Keratinocyte (primary cell): ENCODE data around the gene SAMD10.

Source experiments
- CTCF ChIP-seq, 3 experiments: IDR thresholded peaks in 1 of 3; conservative IDR thresholded peaks in 1 of 3; optimal IDR thresholded peaks in 1 of 3; 2 replicates in 2 of 3; 3 replicates in 1 of 3; pipeline versions ENCODE3 to v1.5.1; 2011; ENCODE audit warnings: low read length in 3 of 3, mild to moderate bottlenecking in 3 of 3, moderate library complexity in 2 of 3, control low read depth in 1 of 3, inconsistent platforms in 1 of 3; ENCODE audit not compliant: insufficient read depth in 2 of 3; ENCODE audit errors: extremely low read depth in 1 of 3
- EZH2 ChIP-seq: IDR thresholded peaks from one replicate; pipeline ENCODE4 v1.6.1; 2012; ENCODE audit warnings: inconsistent platforms, mild to moderate bottlenecking, low read length, moderate library complexity

DNA sequence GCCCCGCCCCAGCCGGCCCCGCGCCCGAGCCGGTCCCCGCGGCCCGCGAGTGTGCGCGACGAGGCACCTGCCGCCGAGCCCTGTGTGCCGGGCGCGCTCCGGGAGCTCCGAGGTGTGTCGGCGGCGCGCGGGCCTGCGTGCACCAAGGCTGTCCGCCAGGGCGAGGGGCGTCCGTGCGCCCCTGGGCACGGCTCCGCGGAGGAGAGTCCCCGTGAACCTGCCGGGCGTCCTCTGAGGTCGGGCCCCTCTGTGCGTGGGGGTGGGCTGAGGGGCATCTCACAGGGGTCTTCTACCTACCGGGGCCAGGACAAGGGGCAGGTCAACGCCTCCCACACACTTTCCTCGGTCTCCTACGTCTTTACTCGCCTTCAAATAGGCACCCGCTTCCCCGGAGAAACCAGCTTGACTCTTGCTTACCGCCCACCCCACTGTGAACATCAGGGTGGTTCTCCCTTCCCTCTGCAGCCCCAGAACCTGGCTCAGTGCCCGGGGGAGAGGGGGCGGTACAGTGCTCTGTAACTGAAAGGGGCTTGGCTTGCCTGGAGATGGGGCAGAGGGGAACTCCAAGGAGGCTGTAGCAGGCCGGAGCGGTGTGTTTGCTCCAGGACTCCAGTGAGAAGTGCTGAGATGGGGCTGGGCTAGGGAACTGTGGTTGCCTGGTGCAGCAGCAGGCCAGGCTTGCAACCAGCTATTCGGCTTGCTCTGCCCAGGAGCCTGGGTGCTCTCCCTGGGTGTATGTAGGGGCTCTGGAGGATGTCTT is at the start of gene SAMD10:
- TF ChIP-seq CTCF (optimal IDR thresholded peaks at IDR 0.05 in 1 of 3, IDR thresholded peaks at IDR 0.05 in 1 of 3, conservative IDR thresholded peaks at IDR 0.05 in 1 of 3; ENCODE audit: extremely low read depth in 1 of 3, insufficient read depth in 2 of 3, low read length in 3 of 3) = no peak
- no peak for TF ChIP-seq EZH2
